Measurements from ENCODE around the gene BSPH1.

BSPH1 gene, protein sequence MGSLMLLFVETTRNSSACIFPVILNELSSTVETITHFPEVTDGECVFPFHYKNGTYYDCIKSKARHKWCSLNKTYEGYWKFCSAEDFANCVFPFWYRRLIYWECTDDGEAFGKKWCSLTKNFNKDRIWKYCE

DNA sequence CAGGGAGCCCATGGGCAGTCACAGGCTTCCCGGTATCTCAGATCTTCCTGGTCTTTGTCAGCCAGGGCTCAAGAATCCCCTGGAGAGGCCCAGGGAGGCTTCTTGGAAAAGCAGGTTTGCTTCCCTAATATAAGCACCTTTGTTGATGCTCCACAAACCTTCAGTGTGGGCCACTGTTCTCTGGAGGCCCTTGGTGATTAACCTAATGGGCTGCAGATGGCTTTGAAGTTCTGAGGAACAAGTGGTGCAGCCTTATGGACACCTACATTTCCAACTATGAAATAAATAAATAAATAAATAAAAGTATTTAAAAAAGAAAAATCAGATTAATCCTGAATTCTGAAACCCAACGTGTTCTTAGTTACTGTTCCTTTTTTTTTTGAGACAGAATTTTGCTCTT lies at the start of gene BSPH1:
Gene BSPH1, minus strand, starts transcription at position 101 of the 400 bp plus-strand sequence. Its CDS starts 89 bp downstream, at position 12.
- TF ChIP-seq ZNF274 (IDR thresholded peaks at IDR 0.05; ENCODE audit: low read depth, low read length) (no peak), SUZ12 (IDR thresholded peaks at IDR 0.05; ENCODE audit: extremely low read depth, insufficient read depth, insufficient read length) (no peak), YY1 (IDR thresholded peaks at IDR 0.05; ENCODE audit: insufficient read depth, insufficient read length) (no peak)
- no peak for DNase-seq (ENCODE audit: low read depth, low spot score)
- Histone ChIP-seq H3K27me3 (ENCODE audit: insufficient read depth, insufficient read length) (no peaks in the 10 kb centered on the region), H3K36me3 (ENCODE audit: insufficient read depth, insufficient read length, low read length) (no peaks in the 10 kb centered on the region), H3K9me3 (ENCODE audit: insufficient read depth, low read length) (no peaks in the 10 kb centered on the region), H3K4me3 (ENCODE audit: insufficient read length, low read depth) (no peak within 1 kb of the TSS), H3K4me1 (ENCODE audit: insufficient read depth, insufficient read length) (no peaks in the 10 kb centered on the region), H3K9ac (ENCODE audit: insufficient read length, low read depth) (no peak within 1 kb of the TSS)

DNA sequence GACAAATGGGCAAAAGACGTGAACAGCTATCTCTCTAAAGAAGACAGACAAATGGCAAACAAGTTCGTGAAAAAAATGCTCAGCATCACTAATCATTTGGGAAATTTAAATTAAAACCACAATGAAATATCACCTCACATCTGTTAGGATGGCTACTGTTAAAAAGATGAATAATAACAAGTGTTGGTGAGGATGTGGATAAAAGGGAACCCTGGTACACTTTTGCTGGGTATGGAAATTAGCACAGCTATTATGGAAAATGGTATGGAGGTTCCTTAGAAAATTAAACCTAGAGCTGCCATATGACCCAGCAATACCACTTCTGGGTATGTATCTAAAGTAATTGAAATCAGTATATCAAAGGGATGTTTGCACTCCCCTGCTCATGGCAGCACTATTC lies 44.8 kb upstream of the BSPH1 start:
- Histone ChIP-seq H3K4me1 (ENCODE audit: insufficient read depth, insufficient read length) (no peaks in the 10 kb centered on the region), H3K36me3 (ENCODE audit: insufficient read depth, insufficient read length, low read length) (no peaks in the 10 kb centered on the region), H3K9me3 (ENCODE audit: insufficient read depth, low read length) (peaks cover 11% of the 10 kb centered on the region; the same call in 1 of the 2 replicates), H3K27me3 (ENCODE audit: insufficient read depth, insufficient read length) (no peaks in the 10 kb centered on the region), H3K4me3 (ENCODE audit: insufficient read length, low read depth) (no peak overlapping the region), H3K9ac (ENCODE audit: insufficient read length, low read depth) (no peak overlapping the region)
- DNase-seq (ENCODE audit: low read depth, low spot score) = no peak
- no peak for TF ChIP-seq SUZ12 (IDR thresholded peaks at IDR 0.05; ENCODE audit: extremely low read depth, insufficient read depth, insufficient read length)
- no peak for TF ChIP-seq ZNF274 (IDR thresholded peaks at IDR 0.05; ENCODE audit: low read depth, low read length)
- no peak for TF ChIP-seq YY1 (IDR thresholded peaks at IDR 0.05; ENCODE audit: insufficient read depth, insufficient read length)

DNA sequence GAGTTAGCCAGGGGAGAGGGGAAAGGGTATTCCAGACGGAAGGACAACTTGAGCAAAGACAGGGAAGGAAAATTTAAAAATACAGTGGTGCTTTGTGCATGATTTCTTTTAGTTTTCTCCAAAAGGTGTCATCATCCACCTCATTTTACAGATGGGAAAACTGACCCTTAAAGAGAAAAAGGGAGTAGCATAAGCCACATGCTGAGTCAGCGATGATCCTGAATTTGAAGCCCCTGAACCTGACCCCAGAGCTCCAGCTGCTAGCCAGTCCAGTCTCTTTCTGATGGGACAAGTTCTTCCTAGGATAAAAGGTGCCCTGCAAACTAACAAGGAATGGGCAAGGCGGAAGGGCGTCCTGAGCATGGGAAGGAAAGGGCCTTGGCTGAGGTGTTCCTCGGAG lies 41.6 kb upstream of the BSPH1 start:
- DNase-seq (ENCODE audit: low read depth, low spot score) = no peak
- Histone ChIP-seq H3K27me3 (ENCODE audit: insufficient read depth, insufficient read length) (no peaks in the 10 kb centered on the region), H3K36me3 (ENCODE audit: insufficient read depth, insufficient read length, low read length) (no peaks in the 10 kb centered on the region), H3K9me3 (ENCODE audit: insufficient read depth, low read length) (peaks cover 11% of the 10 kb centered on the region; the same call in 1 of the 2 replicates), H3K4me3 (ENCODE audit: insufficient read length, low read depth) (no peak overlapping the region), H3K9ac (ENCODE audit: insufficient read length, low read depth) (no peak overlapping the region), H3K4me1 (ENCODE audit: insufficient read depth, insufficient read length) (no peaks in the 10 kb centered on the region)
- TF ChIP-seq SUZ12 (IDR thresholded peaks at IDR 0.05; ENCODE audit: extremely low read depth, insufficient read depth, insufficient read length) (no peak), ZNF274 (IDR thresholded peaks at IDR 0.05; ENCODE audit: low read depth, low read length) (no peak), YY1 (IDR thresholded peaks at IDR 0.05; ENCODE audit: insufficient read depth, insufficient read length) (no peak)

DNA sequence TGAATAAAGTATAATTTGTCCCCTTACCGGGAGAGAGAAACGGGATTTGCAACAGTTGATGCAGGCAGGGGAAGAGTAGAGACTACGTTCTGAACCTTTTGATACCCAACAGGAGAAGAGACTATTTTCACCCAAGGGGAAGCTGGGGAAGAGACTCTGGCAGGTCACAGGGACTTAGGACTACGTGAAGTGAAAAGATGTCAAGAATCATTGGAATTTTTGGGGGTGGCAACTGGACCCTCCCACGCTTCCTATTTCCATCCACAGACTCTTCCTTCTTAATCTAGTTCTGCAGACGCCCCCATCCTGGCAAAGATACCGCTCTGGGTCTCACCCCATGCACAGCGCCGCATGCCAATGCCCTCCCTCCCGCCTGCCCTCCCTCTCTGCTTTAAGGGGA lies 38.1 kb upstream of the BSPH1 start:
- no peak for DNase-seq (ENCODE audit: low read depth, low spot score)
- no peaks in the 10 kb centered on the region for H3K4me1 ChIP-seq (ENCODE audit: insufficient read depth, insufficient read length)
- no peak for TF ChIP-seq ZNF274 (IDR thresholded peaks at IDR 0.05; ENCODE audit: low read depth, low read length)
- TF ChIP-seq SUZ12 (IDR thresholded peaks at IDR 0.05; ENCODE audit: extremely low read depth, insufficient read depth, insufficient read length) = no peak
- no peak for TF ChIP-seq YY1 (IDR thresholded peaks at IDR 0.05; ENCODE audit: insufficient read depth, insufficient read length)
- no peak overlapping the region for H3K4me3 ChIP-seq (ENCODE audit: insufficient read length, low read depth)
- H3K9me3 ChIP-seq (ENCODE audit: insufficient read depth, low read length) = no peaks in the 10 kb centered on the region
- no peaks in the 10 kb centered on the region for H3K27me3 ChIP-seq (ENCODE audit: insufficient read depth, insufficient read length)
- H3K9ac ChIP-seq (ENCODE audit: insufficient read length, low read depth) = no peak overlapping the region
- no peaks in the 10 kb centered on the region for H3K36me3 ChIP-seq (ENCODE audit: insufficient read depth, insufficient read length, low read length)

DNA sequence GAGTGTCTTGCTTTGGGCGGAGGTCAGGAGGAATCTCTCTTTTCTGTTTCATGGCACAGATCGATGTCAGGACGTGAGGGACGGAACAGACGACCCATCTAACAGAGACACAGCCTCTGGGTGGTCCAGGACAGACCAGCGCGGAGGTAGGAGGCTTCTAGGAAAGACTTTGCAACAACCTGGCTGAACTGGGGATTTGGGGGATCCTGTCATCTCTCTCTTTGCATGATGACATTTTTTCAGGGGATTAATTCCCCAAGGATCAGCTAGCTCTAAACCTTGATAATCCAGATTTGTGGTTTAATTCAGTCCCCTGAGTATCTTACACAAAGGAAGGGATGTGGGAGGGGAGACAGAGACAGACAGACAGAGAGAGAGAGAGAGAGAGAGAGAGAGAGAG lies 37.5 kb upstream of the BSPH1 start:
- no peaks in the 10 kb centered on the region for H3K27me3 ChIP-seq (ENCODE audit: insufficient read depth, insufficient read length)
- no peaks in the 10 kb centered on the region for H3K4me1 ChIP-seq (ENCODE audit: insufficient read depth, insufficient read length)
- H3K9ac ChIP-seq (ENCODE audit: insufficient read length, low read depth) = no peak overlapping the region
- H3K9me3 ChIP-seq (ENCODE audit: insufficient read depth, low read length) = no peaks in the 10 kb centered on the region
- no peaks in the 10 kb centered on the region for H3K36me3 ChIP-seq (ENCODE audit: insufficient read depth, insufficient read length, low read length)
- no peak for TF ChIP-seq YY1 (IDR thresholded peaks at IDR 0.05; ENCODE audit: insufficient read depth, insufficient read length)
- TF ChIP-seq SUZ12 (IDR thresholded peaks at IDR 0.05; ENCODE audit: extremely low read depth, insufficient read depth, insufficient read length) = no peak
- no peak for TF ChIP-seq ZNF274 (IDR thresholded peaks at IDR 0.05; ENCODE audit: low read depth, low read length)
- no peak for DNase-seq (ENCODE audit: low read depth, low spot score)
- H3K4me3 ChIP-seq (ENCODE audit: insufficient read length, low read depth) = no peak overlapping the region

DNA sequence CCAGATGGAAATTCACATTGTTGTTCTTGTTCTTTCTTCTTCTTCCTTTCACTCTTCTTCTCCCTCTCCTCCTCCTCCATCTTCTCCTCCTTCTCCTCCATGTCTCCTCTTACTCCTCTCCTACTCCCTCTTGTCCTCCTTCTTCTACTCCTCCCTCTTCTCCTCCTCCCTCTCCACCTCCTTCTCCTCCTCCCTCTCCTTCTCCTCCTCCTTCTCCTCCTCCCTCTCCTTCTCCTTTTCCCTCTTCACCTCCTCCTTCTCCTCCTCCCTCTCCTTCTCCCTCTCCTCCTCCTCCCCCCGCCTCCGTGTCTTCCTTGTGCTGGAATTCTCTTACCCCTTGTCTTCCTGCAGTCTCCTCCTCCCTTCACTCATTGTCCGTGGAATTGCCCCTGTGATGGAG lies 33.5 kb upstream of the BSPH1 start:
- no peaks in the 10 kb centered on the region for H3K9me3 ChIP-seq (ENCODE audit: insufficient read depth, low read length)
- no peak for TF ChIP-seq YY1 (IDR thresholded peaks at IDR 0.05; ENCODE audit: insufficient read depth, insufficient read length)
- TF ChIP-seq SUZ12 (IDR thresholded peaks at IDR 0.05; ENCODE audit: extremely low read depth, insufficient read depth, insufficient read length) = no peak
- no peak for TF ChIP-seq ZNF274 (IDR thresholded peaks at IDR 0.05; ENCODE audit: low read depth, low read length)
- no peak overlapping the region for H3K4me3 ChIP-seq (ENCODE audit: insufficient read length, low read depth)
- no peak for DNase-seq (ENCODE audit: low read depth, low spot score)
- H3K4me1 ChIP-seq (ENCODE audit: insufficient read depth, insufficient read length) = no peaks in the 10 kb centered on the region
- no peak overlapping the region for H3K9ac ChIP-seq (ENCODE audit: insufficient read length, low read depth)
- H3K27me3 ChIP-seq (ENCODE audit: insufficient read depth, insufficient read length) = no peaks in the 10 kb centered on the region
- H3K36me3 ChIP-seq (ENCODE audit: insufficient read depth, insufficient read length, low read length) = no peaks in the 10 kb centered on the region

DNA sequence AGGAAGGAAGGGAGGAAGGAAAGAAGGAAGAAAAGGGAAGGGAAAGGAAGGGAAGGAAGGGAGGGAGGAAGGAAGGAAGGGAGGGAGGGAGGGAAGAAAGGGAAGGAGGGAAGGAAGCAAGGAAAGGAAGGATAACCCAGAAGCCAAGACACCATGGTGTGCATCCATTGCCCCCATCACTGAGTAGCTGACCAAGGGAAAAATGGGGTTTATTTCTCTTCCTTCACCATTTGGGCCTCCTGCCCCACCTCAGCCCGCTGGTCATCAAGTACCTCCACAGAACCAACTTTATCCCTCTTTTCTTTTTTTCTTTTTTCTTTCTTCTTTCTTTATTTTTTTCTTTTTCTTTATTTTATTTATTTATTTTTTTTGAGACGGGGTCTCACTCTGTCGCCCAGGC lies 31.5 kb upstream of the BSPH1 start:
- Histone ChIP-seq H3K36me3 (ENCODE audit: insufficient read depth, insufficient read length, low read length) (no peaks in the 10 kb centered on the region), H3K4me3 (ENCODE audit: insufficient read length, low read depth) (no peak overlapping the region), H3K27me3 (ENCODE audit: insufficient read depth, insufficient read length) (no peaks in the 10 kb centered on the region), H3K4me1 (ENCODE audit: insufficient read depth, insufficient read length) (no peaks in the 10 kb centered on the region), H3K9ac (ENCODE audit: insufficient read length, low read depth) (no peak overlapping the region), H3K9me3 (ENCODE audit: insufficient read depth, low read length) (no peaks in the 10 kb centered on the region)
- TF ChIP-seq SUZ12 (IDR thresholded peaks at IDR 0.05; ENCODE audit: extremely low read depth, insufficient read depth, insufficient read length) = no peak
- no peak for TF ChIP-seq YY1 (IDR thresholded peaks at IDR 0.05; ENCODE audit: insufficient read depth, insufficient read length)
- no peak for TF ChIP-seq ZNF274 (IDR thresholded peaks at IDR 0.05; ENCODE audit: low read depth, low read length)
- DNase-seq (ENCODE audit: low read depth, low spot score) = no peak
